ENCODE data around the gene SLC4A5.

The SLC4A5 gene

DNA sequence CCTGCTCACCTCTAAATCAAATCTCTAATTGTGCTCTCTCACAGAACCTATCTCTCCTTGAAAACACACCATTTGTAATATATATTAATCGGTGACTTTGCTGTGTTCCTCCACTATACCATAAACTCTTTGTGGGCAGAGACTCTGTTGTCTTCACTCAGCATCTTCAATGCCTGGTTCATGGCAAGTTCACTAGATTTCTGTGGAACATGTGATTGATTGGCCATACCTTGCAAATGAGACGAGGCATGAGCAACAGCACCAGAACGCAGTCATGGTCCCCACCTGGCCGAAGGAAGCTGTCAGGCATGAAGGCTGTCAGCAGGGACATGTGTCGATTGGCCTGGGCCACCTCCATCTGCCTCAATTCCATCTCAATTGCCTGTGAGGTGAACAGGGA, 25.3 kb upstream of the SLC4A5 start:
- no peak overlapping the region for H3K4me3 ChIP-seq (ENCODE audit: low read depth in 1 of 2, low read length in 2 of 2)
- no peaks in the 10 kb centered on the region for H3K27me3 ChIP-seq (ENCODE audit: control insufficient read depth in 1 of 2, insufficient read depth in 2 of 2, low read length in 2 of 2)
- no peak overlapping the region for H3K9ac ChIP-seq (ENCODE audit: low read depth in 1 of 2, low read length in 2 of 2)
- no peak overlapping the region for H3K27ac ChIP-seq (ENCODE audit: low read depth, low read length)
- no peaks in the 10 kb centered on the region for H3K9me3 ChIP-seq (ENCODE audit: control insufficient read depth in 1 of 2, low read length in 2 of 2)
- peaks cover 3 to 8% of the 10 kb centered on the region in 2 donors for H3K4me1 ChIP-seq (ENCODE audit: control insufficient read depth in 1 of 2, insufficient read depth in 2 of 2, low read length in 2 of 2)
- peaks cover 69 to 81% of the 10 kb centered on the region in 2 donors for H3K36me3 ChIP-seq (ENCODE audit: control insufficient read depth in 1 of 2, insufficient read depth in 2 of 2, low read length in 2 of 2)

GRCh38 chr2:74367789-74368188, 24.6 kb upstream of the SLC4A5 start:
- no peak overlapping the region for H3K4me3 ChIP-seq (ENCODE audit: low read depth in 1 of 2, low read length in 2 of 2)
- peaks cover 0 to 1% of the 10 kb centered on the region in 2 donors for H3K4me1 ChIP-seq (ENCODE audit: control insufficient read depth in 1 of 2, insufficient read depth in 2 of 2, low read length in 2 of 2)
- no peaks in the 10 kb centered on the region for H3K9me3 ChIP-seq (ENCODE audit: control insufficient read depth in 1 of 2, low read length in 2 of 2)
- H3K27me3 ChIP-seq (ENCODE audit: control insufficient read depth in 1 of 2, insufficient read depth in 2 of 2, low read length in 2 of 2) = no peaks in the 10 kb centered on the region
- H3K9ac ChIP-seq (ENCODE audit: low read depth in 1 of 2, low read length in 2 of 2) = no peak overlapping the region
- no peak overlapping the region for H3K27ac ChIP-seq (ENCODE audit: low read depth, low read length)
- peaks cover 76 to 88% of the 10 kb centered on the region in 2 donors for H3K36me3 ChIP-seq (ENCODE audit: control insufficient read depth in 1 of 2, insufficient read depth in 2 of 2, low read length in 2 of 2)

DNA sequence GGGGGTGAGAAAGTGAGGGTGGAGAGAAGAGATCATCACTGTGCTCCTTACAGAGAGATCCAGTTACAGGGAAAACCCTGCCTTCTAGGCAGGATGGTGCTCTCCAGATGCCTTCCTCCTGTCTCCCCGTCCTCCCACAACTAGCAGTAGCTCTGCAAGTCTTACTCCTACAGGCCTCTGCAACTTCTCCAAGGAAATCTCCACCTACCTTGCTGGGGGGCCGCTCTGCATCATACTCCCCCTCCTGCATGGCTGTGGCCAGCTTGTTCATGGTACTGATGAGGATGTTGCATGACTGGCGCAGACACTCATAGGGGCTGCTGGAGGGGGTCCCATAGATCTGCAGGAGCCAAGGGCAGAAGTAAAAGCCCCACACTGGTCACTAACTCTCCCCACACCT, 22.8 kb upstream of the SLC4A5 start:
- H3K4me3 ChIP-seq (ENCODE audit: low read depth in 1 of 2, low read length in 2 of 2) = no peak overlapping the region
- H3K36me3 ChIP-seq (ENCODE audit: control insufficient read depth in 1 of 2, insufficient read depth in 2 of 2, low read length in 2 of 2) = peaks cover 88 to 100% of the 10 kb centered on the region in 2 donors
- no peaks in the 10 kb centered on the region for H3K9me3 ChIP-seq (ENCODE audit: control insufficient read depth in 1 of 2, low read length in 2 of 2)
- no peak overlapping the region for H3K27ac ChIP-seq (ENCODE audit: low read depth, low read length)
- no peaks in the 10 kb centered on the region for H3K27me3 ChIP-seq (ENCODE audit: control insufficient read depth in 1 of 2, insufficient read depth in 2 of 2, low read length in 2 of 2)
- H3K4me1 ChIP-seq (ENCODE audit: control insufficient read depth in 1 of 2, insufficient read depth in 2 of 2, low read length in 2 of 2) = no peaks in the 10 kb centered on the region
- H3K9ac ChIP-seq (ENCODE audit: low read depth in 1 of 2, low read length in 2 of 2) = no peak overlapping the region

DNA sequence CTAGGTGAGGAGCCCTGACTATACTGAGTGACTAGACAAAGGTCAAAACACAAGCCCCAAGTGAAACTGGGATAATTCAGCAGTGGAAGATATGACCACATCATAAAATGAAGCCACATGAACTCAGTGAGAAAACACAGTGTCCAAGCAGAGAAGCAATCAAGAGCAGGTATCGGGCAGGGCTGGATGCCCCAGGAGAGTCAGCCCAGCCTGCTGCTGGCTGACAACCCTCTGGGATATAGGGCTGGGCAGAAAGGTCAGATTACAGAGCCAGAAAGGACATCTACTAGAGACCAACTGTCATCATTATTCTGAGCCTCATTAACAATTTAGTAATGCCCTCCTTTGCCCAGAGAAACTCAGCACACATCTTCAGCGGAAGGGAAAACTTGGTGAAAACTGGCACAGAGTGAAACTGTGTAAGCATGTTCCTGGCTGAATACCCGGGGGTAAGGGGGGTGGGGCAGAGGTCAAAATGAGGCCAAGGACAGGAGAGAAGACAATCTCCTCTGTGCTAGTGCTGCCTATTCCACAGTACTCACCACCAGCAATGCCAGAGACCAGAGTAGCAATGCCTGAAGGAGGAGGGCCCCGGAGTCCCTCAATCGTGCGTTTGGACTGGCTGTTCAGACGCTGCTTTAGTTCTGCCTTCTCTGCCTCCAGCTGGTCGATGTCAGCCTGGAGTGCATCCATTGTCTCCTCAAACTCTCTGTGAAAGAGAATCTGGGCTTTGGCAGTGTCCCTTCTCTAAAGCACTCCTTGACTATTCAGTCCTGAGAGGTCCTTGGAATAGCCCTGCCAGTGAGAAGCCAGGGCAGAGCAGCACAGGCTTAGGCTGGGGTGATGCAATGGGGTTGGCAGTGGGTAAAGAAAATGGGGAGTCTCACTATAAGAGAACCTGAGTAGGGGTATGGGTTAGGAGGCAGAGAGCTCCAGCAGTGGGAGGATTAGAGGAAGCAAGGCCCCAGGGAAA, 21.6 kb upstream of the SLC4A5 start:
- no peak overlapping the region for H3K4me3 ChIP-seq (ENCODE audit: low read depth in 1 of 2, low read length in 2 of 2)
- H3K27ac ChIP-seq (ENCODE audit: low read depth, low read length) = no peak overlapping the region
- no peaks in the 10 kb centered on the region for H3K27me3 ChIP-seq (ENCODE audit: control insufficient read depth in 1 of 2, insufficient read depth in 2 of 2, low read length in 2 of 2)
- peaks cover 87 to 99% of the 10 kb centered on the region in 2 donors for H3K36me3 ChIP-seq (ENCODE audit: control insufficient read depth in 1 of 2, insufficient read depth in 2 of 2, low read length in 2 of 2)
- H3K4me1 ChIP-seq (ENCODE audit: control insufficient read depth in 1 of 2, insufficient read depth in 2 of 2, low read length in 2 of 2) = no peaks in the 10 kb centered on the region
- H3K9me3 ChIP-seq (ENCODE audit: control insufficient read depth in 1 of 2, low read length in 2 of 2) = no peaks in the 10 kb centered on the region
- H3K9ac ChIP-seq (ENCODE audit: low read depth in 1 of 2, low read length in 2 of 2) = no peak overlapping the region

DNA sequence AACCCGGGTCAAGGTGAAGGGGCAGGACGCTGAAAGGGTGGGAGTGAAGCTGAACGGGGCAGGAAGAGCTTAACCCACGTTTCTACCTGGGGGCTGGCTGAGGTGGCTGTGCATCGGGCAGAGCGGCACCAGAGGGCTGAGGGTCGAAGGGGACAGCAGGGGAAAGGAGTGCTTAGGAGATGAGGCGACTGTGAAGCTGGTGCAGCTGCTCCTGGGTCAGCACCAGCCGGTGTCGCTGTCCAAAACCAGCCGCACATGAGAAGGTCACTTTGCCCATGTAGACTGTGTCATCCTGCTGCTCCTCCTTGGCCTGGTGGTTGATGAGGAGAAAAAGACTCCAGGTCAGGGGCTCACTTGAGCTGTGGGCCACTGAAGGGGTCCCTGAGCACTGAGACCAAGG, 18.1 kb upstream of the SLC4A5 start:
- Histone ChIP-seq H3K27me3 (ENCODE audit: control insufficient read depth in 1 of 2, insufficient read depth in 2 of 2, low read length in 2 of 2) (no peaks in the 10 kb centered on the region), H3K27ac (ENCODE audit: low read depth, low read length) (no peak overlapping the region), H3K4me1 (ENCODE audit: control insufficient read depth in 1 of 2, insufficient read depth in 2 of 2, low read length in 2 of 2) (no peaks in the 10 kb centered on the region), H3K9ac (ENCODE audit: low read depth in 1 of 2, low read length in 2 of 2) (no peak overlapping the region), H3K4me3 (ENCODE audit: low read depth in 1 of 2, low read length in 2 of 2) (no peak overlapping the region), H3K9me3 (ENCODE audit: control insufficient read depth in 1 of 2, low read length in 2 of 2) (no peaks in the 10 kb centered on the region), H3K36me3 (ENCODE audit: control insufficient read depth in 1 of 2, insufficient read depth in 2 of 2, low read length in 2 of 2) (peaks cover 63 to 88% of the 10 kb centered on the region in 2 donors)

GRCh38 chr2:74357627-74358026, 14.4 kb upstream of the SLC4A5 start:
- H3K27ac ChIP-seq (ENCODE audit: low read depth, low read length) = no peak overlapping the region
- H3K9me3 ChIP-seq (ENCODE audit: control insufficient read depth in 1 of 2, low read length in 2 of 2) = no peaks in the 10 kb centered on the region
- H3K4me3 ChIP-seq (ENCODE audit: low read depth in 1 of 2, low read length in 2 of 2) = no peak overlapping the region
- peaks cover 28 to 56% of the 10 kb centered on the region in 2 donors for H3K36me3 ChIP-seq (ENCODE audit: control insufficient read depth in 1 of 2, insufficient read depth in 2 of 2, low read length in 2 of 2)
- no peaks in the 10 kb centered on the region for H3K27me3 ChIP-seq (ENCODE audit: control insufficient read depth in 1 of 2, insufficient read depth in 2 of 2, low read length in 2 of 2)
- no peaks in the 10 kb centered on the region for H3K4me1 ChIP-seq (ENCODE audit: control insufficient read depth in 1 of 2, insufficient read depth in 2 of 2, low read length in 2 of 2)
- H3K9ac ChIP-seq (ENCODE audit: low read depth in 1 of 2, low read length in 2 of 2) = no peak overlapping the region

DNA sequence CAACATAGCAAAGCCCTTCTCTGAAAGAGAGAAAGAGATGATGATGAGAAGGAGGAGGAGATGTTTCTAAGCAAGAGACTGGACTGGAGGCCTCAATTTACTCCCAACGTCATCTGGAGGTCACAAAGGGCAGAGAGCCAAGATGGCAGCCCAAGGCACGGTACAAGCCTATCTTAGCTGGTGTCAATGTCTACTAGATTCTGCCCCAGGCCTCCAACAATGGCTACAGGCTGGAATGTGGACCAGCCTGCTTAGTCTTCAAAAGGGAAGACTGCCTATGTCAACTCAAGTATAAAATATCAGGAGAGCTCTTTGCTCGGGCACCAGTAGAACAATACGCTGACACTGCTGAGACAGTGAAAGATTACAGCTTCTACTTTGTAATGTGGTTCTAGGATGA, 6.7 kb upstream of the SLC4A5 start:
- Histone ChIP-seq H3K4me1 (ENCODE audit: control insufficient read depth in 1 of 2, insufficient read depth in 2 of 2, low read length in 2 of 2) (no peaks in the 10 kb centered on the region), H3K9ac (ENCODE audit: low read depth in 1 of 2, low read length in 2 of 2) (no peak overlapping the region), H3K36me3 (ENCODE audit: control insufficient read depth in 1 of 2, insufficient read depth in 2 of 2, low read length in 2 of 2) (no peaks in the 10 kb centered on the region), H3K27me3 (ENCODE audit: control insufficient read depth in 1 of 2, insufficient read depth in 2 of 2, low read length in 2 of 2) (no peaks in the 10 kb centered on the region), H3K27ac (ENCODE audit: low read depth, low read length) (no peak overlapping the region), H3K9me3 (ENCODE audit: control insufficient read depth in 1 of 2, low read length in 2 of 2) (no peaks in the 10 kb centered on the region), H3K4me3 (ENCODE audit: low read depth in 1 of 2, low read length in 2 of 2) (no peak overlapping the region)

GRCh38 chr2:74347742-74348141, 4.5 kb upstream of the SLC4A5 start:
- Histone ChIP-seq H3K9ac (ENCODE audit: low read depth in 1 of 2, low read length in 2 of 2) (no peak overlapping the region), H3K4me1 (ENCODE audit: control insufficient read depth in 1 of 2, insufficient read depth in 2 of 2, low read length in 2 of 2) (no peaks in the 10 kb centered on the region), H3K27ac (ENCODE audit: low read depth, low read length) (no peak overlapping the region), H3K27me3 (ENCODE audit: control insufficient read depth in 1 of 2, insufficient read depth in 2 of 2, low read length in 2 of 2) (no peaks in the 10 kb centered on the region), H3K36me3 (ENCODE audit: control insufficient read depth in 1 of 2, insufficient read depth in 2 of 2, low read length in 2 of 2) (no peaks in the 10 kb centered on the region), H3K9me3 (ENCODE audit: control insufficient read depth in 1 of 2, low read length in 2 of 2) (no peaks in the 10 kb centered on the region), H3K4me3 (ENCODE audit: low read depth in 1 of 2, low read length in 2 of 2) (no peak overlapping the region)

DNA sequence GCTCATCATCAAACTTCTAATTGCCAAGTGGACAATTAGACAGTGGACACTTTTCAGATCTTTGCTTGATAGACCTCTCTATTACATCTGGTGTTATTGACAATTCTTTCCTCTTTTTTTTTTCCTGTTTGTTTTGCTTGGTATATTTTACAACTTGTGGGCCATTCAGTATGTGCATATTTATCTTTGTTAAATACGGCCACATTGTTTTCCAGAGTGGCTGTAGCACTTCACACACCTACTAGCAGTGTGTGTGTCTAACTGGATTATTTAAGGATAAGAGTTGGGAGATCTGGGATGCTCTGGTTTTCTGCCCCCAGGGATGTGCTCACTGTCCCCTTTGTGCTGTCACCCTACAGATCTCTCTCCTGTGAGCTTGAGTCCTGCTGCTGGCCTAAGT, 4.1 kb upstream of the SLC4A5 start:
- Histone ChIP-seq H3K4me3 (ENCODE audit: low read depth in 1 of 2, low read length in 2 of 2) (no peak overlapping the region), H3K27ac (ENCODE audit: low read depth, low read length) (no peak overlapping the region), H3K9me3 (ENCODE audit: control insufficient read depth in 1 of 2, low read length in 2 of 2) (no peaks in the 10 kb centered on the region), H3K27me3 (ENCODE audit: control insufficient read depth in 1 of 2, insufficient read depth in 2 of 2, low read length in 2 of 2) (no peaks in the 10 kb centered on the region), H3K4me1 (ENCODE audit: control insufficient read depth in 1 of 2, insufficient read depth in 2 of 2, low read length in 2 of 2) (no peaks in the 10 kb centered on the region), H3K9ac (ENCODE audit: low read depth in 1 of 2, low read length in 2 of 2) (no peak overlapping the region), H3K36me3 (ENCODE audit: control insufficient read depth in 1 of 2, insufficient read depth in 2 of 2, low read length in 2 of 2) (no peaks in the 10 kb centered on the region)

DNA sequence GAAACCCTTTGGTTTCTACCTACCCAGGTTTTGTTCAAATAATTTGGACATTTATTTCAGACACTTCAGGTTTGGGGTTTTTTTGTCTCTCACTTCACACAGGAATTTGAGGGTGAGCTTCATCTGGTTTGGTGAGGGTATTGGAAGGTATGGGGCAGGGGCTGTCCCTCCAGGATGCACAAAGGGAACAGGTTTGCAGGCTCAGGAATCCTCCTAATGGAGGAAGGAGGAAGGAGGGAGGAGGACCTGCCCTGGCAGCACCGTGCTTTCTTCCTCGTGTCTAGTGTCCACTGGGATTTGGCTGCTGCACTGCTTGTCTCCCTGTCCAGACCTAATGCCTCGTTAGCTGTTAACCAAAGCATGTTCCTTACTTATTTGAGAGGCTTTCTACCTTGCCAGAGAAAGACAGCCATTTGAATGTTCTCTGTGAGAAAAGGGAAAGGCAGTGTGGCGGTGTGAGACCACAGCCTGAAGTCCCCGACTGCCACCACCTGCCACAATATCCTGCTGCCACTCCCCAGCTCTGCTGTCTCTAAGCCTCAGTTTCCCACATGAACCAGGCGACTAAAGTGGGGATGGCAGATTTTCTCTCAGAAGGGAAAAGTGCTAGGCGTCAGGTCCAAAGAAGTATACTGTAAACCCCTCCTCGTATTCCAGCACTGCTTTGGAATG, 2.2 kb upstream of the SLC4A5 start:
- H3K27me3 ChIP-seq (ENCODE audit: control insufficient read depth in 1 of 2, insufficient read depth in 2 of 2, low read length in 2 of 2) = no peaks in the 10 kb centered on the region
- H3K27ac ChIP-seq (ENCODE audit: low read depth, low read length) = no peak overlapping the region
- no peak overlapping the region for H3K4me3 ChIP-seq (ENCODE audit: low read depth in 1 of 2, low read length in 2 of 2)
- H3K36me3 ChIP-seq (ENCODE audit: control insufficient read depth in 1 of 2, insufficient read depth in 2 of 2, low read length in 2 of 2) = no peaks in the 10 kb centered on the region
- H3K9me3 ChIP-seq (ENCODE audit: control insufficient read depth in 1 of 2, low read length in 2 of 2) = no peaks in the 10 kb centered on the region
- H3K9ac ChIP-seq (ENCODE audit: low read depth in 1 of 2, low read length in 2 of 2) = no peak overlapping the region
- H3K4me1 ChIP-seq (ENCODE audit: control insufficient read depth in 1 of 2, insufficient read depth in 2 of 2, low read length in 2 of 2) = no peaks in the 10 kb centered on the region
